Measurements from ENCODE around the gene ZBTB12.

Gene ZBTB12

GRCh38 chr6:31896493-31896855 is 5.4 kb downstream of the ZBTB12 start:
- DNase-seq: no peak

GRCh38 chr6:31892821-31893220 is 9.1 kb downstream of the ZBTB12 start:
- DNase-seq: no peak

GRCh38 chr6:31889331-31889972 is 12.4 kb downstream of the ZBTB12 start:
- DNase-seq: no peak

GRCh38 chr6:31888276-31889258 is 13.3 kb downstream of the ZBTB12 start:
- peak; percentile 86 for DNase-seq

GRCh38 chr6:31887173-31888007 is 14.5 kb downstream of the ZBTB12 start:
- no peak for DNase-seq

GRCh38 chr6:31886541-31886991 is 15.3 kb downstream of the ZBTB12 start:
- no peak for DNase-seq

GRCh38 chr6:31884528-31885035 is 17.3 kb downstream of the ZBTB12 start:
- DNase-seq: no peak

GRCh38 chr6:31883676-31884075 is 18.2 kb downstream of the ZBTB12 start:
- no peak for DNase-seq

GRCh38 chr6:31882344-31882743 is 19.5 kb downstream of the ZBTB12 start:
- DNase-seq: no peak

- DNase-seq: no peak
Measured at GRCh38 chr6:31881136-31881859, 20.6 kb downstream of the ZBTB12 start.

GRCh38 chr6:31880616-31881015 is 21.3 kb downstream of the ZBTB12 start:
- DNase-seq: no peak

- DNase-seq: no peak
Measured at GRCh38 chr6:31879901-31880300, 22.0 kb downstream of the ZBTB12 start.

- no peak for DNase-seq
Measured at GRCh38 chr6:31879143-31879542, 22.7 kb downstream of the ZBTB12 start.

- no peak for DNase-seq
Measured at GRCh38 chr6:31878726-31879125, 23.2 kb downstream of the ZBTB12 start, which contains the start of gene SLC44A4. SLC44A4 (minus strand) TSS chr6:31878997; CDS start chr6:31878980, 17 bp downstream.

- DNase-seq: no peak
Measured at GRCh38 chr6:31878222-31878621, 23.7 kb downstream of the ZBTB12 start.

- DNase-seq: no peak
Measured at GRCh38 chr6:31877651-31878161, 24.2 kb downstream of the ZBTB12 start.

GRCh38 chr6:31877125-31877650 is 24.7 kb downstream of the ZBTB12 start:
- DNase-seq: no peak

- no peak for DNase-seq
Measured at GRCh38 chr6:31876357-31876756, 25.5 kb downstream of the ZBTB12 start.

- DNase-seq: no peak
Measured at GRCh38 chr6:31875877-31876276, 26.0 kb downstream of the ZBTB12 start.

GRCh38 chr6:31874836-31875572 is 26.9 kb downstream of the ZBTB12 start:
- DNase-seq: no peak

All from activated CD8-positive, alpha-beta memory T cell treated with anti-CD3 and anti-CD28 coated beads, Interleukin-2, amount 50 U/mL, for 48 hours (primary cell).